Cerebellar cortex (tissue), 1 donor: ENCODE results near the gene ZRANB3.
"Not testable (repeated sequence)": the region's sequence is repeated elsewhere in the genome, so short reads cannot be mapped to it uniquely, and the experiment has no call there.

ENCODE experiments used
- DNase-seq: peaks from one replicate; pipeline ENCODE4 v3.0.0-alpha.2; 2015; ENCODE audit warnings: low spot score

ZRANB3 gene

DNA sequence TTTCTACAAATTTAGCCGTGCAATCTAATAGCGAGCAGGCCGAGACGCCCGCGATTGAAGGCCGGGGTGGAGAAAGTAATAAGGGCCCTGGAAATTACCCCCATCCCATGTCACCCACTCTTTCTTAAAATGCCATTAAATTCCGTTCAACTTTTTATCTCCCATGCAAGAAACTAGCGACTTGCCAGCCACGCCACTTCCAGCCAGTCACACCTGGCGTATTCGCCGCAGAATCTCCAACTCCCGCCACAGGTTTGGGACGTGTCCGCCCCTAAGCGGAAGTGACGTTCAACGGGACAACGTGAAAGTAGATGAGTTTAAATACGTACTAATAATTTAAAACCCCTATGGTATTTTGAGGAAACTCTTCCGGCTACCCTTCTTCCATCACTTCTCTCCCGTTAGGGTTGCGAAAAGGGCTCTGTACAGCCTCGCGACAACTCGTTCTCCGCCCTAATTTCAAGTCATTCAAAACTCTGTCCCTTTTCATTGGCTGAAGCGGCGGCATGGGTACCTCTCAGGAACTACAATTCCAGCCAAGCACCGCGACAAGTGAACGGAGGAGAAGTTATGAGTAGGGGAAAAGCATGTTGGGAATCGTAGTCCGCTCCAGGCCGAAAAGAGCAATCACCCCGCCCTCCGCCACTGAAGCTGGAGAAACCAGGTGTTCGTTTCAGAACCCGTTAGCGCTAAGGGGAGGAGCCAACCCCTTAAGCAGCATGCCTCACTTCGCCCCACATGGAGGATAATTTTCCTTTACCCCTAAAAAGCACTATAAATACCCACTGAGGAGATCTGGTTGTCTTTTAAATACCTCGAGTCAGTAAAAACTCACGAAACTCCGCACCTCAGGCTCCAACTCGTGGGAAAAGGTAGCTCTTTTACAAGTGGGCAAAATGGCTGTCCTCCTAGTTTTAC lies at the start of gene ZRANB3:
Gene ZRANB3 (minus strand): TSS at position 906 of the 918 bp plus-strand sequence.
- DNase-seq, result peak; percentile 100

DNA sequence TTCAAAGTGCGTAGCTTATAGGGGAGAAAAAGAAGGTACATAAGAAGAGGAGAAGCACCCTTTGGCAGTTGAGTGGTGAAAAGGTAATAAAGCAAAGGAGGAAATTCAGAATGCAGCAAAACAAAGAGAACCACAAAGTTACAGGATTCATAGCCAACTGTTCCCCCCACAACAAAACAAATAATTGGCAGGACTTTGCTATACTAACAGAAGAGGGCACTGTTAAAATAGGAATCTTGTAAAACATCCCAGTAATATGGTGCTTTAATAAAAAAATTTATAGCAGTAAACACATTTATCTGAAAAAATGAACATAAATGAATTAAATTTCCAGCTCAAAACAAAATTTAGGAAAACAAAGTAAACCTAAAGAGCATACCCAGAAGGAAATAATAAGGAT lies 42.6 kb upstream of the ZRANB3 start:
- no peak for DNase-seq

DNA sequence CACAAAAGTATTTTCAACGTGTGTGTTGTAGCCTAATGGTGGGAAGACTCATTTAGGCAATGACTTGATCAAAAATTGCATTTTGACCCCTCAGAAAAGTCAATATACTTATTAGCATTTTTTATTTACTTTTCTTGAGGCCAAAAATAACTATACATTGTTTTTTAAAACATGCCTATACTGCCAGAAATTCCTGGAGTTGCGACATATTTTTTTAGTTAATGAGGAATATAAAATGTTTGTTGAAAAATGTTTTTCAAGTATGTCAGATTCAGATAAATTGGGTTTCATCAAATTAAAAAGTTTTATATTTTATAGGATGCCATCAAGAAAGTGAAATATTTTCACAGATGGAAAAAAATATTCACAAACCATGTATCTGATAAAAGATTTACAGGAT lies 39.9 kb upstream of the ZRANB3 start:
- DNase-seq, result no peak

DNA sequence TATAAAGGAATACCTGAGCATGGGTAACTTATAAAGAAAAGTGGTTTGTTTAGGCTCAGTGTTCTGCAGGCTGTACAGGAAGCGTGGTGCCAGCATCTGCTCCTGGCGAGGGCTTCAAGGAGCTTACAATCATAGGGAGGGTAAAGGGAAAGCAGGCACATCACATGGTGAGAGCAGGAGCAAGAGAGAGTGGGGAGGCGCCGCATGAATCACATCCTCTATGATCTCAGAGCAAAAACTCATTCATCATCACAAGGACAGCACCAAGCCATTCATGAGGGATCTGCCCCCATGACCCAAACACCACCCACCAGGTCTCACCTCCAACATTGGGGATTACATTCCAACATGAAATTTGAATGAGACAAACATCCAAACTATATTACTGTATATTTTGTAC lies 32.8 kb upstream of the ZRANB3 start:
- no peak for DNase-seq

DNA sequence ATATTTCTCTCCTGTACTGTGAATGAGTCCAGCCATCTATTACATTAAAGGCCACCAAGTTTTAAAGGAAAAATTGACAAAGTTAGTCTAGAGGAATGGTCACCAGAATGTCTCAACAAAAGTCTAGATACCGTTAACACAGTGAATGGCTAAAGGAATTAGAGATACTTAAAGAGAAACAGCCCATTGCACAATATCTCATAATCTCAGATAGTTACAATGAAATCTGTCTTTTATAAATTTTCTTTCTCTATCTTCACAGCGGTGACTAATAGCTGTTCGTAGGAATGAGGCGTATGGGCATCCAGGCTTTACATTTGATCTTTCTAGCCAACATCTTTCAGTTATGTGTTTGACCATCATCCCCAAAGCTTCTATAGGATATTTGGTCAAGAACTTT lies 30.9 kb upstream of the ZRANB3 start:
- DNase-seq, result no peak

DNA sequence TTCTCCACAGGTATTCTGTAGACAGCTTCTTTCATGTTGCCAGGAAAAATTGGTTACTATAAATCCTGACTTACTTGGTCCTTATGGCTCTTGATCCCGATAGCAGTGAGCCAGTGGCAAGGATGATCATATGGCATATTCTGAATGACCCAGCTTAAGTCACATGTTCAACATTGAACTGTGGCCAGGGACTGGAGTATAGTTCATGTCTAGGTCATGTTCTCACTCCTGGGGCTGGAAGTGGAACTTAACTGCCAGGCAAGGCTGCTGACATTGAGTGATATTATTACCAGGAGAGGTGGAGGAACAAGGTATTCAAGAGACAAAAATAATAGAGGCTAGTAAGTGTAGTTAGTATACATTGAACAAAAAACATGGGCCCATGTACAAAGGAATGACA lies 26.5 kb upstream of the ZRANB3 start:
- DNase-seq, result no peak

DNA sequence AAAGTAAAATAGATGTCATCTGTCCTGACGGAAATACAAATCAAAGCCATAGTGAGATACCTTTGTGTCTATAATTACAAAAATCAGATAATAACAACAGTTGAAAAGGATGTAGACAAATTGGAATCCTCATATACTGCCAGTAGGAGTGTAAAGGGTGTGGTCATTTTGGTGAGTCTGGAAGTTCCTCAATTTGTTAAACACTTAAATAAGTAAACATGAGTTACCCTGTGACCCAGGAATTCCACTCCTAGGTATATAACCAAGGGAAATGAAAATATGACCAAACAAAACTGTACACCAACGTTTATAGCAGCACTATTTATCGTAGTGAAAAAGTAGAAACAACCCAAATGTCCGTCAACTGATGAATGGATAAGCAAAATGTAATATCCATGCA lies 24.3 kb upstream of the ZRANB3 start:
- DNase-seq, result no peak

DNA sequence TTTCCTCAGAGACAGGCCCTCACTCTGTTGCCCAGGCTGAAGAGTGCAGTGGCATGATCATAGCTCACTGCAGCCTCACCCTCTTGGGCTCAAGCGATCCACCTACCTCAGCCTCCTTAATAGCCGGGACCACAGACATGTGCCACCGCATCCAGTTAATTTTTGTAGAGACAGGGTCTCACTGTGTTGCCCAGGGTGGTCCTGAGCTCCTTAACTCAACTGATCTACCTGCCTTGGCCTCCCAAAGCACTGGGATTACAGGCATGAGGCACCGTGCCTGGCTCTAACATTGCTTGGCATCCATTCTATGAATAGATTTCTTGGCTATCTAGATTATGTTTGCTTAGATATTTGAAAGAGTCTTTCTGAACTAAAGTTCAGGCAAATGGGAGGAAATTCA lies 21.9 kb upstream of the ZRANB3 start:
- no peak for DNase-seq

DNA sequence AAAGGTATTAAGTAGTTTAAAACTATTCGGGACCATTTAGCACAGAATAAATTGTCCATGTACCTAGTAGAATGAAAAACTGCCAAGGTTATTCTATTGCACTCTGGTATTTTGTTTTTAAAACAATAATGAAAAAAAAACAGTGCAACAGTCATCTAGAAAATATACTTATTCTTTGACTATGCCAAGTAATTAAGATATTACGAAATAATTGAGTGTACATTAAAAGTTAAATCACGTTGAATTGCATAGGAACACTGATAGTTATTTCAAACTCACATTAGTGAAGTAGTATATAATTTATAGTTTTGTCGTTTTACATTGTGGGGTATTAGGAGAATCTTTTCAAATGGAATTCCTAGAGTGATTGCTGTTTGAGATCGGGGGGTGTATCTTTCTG lies 20.3 kb upstream of the ZRANB3 start:
- no peak for DNase-seq

DNA sequence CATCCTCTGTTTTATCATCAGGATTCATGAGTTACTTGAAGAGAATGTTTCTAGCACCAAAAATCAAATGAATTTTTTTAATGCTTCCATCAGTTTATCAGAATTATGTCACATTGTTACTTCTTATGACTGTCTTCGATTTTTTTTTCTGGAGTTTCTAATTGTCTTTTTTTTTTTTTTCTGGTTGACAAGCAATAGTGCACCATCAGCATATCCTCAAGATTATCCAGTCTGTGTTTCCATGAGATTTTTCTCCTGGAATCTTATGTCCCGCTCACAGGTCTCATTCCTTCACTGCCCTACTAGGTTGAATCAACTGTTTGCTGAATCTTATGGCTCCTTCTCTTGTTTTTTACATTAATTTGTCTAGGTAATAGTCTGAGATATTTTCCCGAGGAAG lies 16.3 kb upstream of the ZRANB3 start:
- DNase-seq, result no peak

DNA sequence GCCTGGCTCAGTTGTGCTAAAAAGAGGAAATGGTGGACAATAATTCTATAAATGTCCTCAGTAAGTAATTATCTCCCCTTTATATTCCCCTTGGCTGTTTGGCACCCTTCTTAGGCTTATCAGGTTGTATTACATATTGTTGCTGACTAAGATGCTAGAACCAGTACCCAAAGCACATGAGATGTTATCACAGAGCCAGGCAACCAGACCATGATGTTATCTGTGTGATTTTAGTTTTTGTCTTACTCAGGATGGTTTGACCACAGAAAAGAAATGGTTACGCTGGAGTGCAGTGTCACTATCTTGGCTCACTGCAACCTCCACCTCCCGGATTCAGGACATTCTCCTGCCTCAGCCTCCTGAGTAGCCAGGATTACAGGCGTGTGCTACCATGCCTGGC lies 15.4 kb upstream of the ZRANB3 start:
- DNase-seq, result no peak

DNA sequence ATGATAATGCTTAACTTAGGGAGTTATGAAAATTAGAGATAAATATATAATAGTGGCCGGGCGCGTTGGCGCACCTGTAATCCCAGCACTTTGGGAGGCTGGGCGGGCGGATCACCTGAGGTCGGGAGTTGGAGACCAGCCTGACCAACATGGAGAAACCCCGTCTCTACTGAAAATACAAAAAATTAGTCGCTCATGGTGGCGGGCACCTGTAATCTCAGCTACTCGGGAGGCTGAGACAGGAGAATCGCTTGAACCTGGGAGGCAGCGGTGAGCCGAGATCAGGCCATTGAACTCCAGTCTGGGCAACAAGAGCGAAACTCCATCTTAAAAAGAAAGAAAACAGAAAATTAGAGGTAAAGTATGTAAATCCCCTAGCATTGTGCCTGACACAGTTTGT lies 2.5 kb upstream of the ZRANB3 start:
- DNase-seq, result not testable (repeated sequence)

DNA sequence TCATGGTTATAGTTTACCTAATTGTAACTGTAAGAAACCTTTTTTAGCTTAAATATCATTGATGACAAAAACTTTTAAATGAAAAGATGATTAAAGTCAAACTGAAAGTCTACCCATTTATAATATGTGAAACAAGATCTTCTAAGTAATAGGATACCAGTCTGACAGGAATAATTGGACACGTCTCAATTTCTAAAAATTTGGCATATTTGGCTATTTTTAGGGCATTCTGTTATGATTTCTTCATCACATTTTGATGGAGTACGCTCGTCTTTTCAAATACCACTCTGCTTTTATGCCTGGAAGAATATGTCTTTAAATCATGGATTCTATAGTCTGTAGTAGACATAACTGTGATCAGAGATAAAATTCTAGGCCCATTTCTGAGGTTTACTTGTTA lies 1.6 kb upstream of the ZRANB3 start:
- no peak for DNase-seq

DNA sequence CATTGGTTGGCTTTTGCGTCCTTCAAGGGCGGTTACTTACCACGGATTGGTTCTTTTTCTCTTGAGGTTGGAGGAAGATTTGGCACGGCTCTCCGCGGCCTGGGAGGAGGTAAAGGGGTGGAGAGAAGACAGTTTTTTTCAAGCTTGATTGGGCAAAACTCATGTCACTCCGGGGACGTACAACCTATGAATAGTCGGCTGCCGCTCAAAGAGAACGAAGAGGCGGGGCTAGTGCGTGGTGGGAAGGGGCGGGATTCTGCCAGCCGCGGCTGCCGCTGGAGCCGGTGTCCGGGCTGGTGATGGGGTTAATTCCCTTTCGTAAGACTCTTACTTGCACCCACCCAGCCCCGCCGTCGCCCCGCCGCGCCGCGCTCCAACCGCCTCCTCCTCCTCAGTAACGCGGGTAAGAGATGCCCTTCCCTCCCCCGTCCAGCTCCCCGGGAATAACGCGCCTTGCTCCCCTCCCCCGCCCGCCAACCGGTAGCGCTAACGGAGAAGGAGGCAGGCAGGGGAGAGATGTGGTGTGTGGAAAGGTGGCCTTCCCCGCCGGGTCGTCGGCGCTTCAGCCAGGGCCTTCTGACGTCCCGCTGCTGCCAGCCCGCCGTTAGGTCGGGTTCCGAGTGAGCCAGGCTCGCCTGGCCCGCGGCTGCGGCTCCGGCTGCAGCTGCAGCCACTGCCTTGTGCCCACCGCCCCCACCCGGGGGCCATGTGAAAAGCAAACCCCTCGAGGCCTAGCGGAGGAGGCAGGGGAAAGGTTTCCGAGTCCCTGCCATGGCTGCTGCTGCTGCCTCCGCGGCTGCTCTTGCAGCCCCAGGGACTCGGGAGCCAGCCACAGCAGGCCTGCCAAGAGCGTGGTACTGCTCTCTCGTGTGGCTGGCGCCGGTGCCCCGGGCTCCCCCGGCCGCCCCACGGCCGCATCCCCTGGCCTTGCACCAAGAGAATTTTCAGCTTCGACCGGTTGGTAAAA lies 496 bp upstream of the ZRANB3 start, which contains the start of gene R3HDM1:
Gene R3HDM1 (plus strand): TSS at position 254 of the 967 bp plus-strand sequence. CDS start 73,362 bp downstream, outside the sequence.
- peak; percentile 100 for DNase-seq

DNA sequence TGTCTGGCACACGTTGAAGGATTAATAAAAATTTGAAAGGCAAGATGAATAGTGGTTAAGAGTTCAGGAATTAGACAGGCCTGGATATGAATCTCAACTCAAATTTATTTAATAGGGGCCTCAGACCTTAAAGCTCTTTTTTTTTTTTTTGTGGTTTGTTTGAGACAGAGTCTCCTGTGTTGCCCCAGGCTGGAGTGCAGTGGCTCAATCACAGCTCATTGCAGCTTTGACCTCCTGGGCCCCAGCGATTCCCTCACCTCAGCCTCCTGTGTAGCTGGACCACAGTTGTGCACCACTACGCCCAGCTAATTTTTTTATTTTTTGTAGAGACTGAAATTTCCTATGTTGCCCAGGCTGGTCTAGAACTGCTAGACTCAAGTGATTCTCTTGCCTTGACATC lies 3.0 kb downstream of the ZRANB3 start:
- no peak for DNase-seq

DNA sequence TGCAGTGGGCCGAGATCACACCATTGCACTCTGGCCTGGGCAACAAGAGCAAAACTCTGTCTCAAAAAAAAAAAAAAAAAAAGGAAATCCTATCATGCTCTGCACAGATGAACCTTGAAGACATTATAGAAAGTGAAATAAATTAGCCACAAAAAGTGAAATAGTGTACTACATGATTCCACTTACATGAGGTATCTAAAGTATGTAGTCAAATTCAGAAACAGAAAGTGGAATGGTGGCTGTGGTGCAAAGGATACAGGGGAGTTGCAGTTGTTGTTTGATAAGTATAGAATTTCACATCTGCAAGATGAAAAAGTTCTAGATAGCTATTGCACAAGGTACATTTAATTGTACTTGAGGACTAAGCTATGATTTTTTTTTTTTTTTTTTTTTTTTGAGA lies 5.2 kb downstream of the ZRANB3 start:
- no peak for DNase-seq

DNA sequence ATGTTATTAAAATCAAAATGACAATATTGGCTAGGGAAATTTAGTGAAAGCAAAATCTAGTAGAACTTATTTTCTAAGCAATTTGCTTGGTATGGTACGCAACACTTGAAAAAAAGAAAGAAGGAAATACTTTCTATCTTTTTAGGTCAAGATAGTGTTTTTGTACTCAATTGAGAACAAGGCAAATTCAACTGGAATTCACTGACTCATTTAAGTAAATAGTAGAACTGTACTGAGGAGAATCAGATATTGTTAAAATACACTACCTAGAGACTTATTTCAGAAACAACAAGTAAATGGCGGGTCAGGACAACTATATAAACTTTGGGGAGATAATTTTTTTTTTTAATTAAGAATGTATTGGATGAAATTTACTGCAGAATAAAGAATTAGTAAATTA lies 18.9 kb downstream of the ZRANB3 start:
- no peak for DNase-seq

DNA sequence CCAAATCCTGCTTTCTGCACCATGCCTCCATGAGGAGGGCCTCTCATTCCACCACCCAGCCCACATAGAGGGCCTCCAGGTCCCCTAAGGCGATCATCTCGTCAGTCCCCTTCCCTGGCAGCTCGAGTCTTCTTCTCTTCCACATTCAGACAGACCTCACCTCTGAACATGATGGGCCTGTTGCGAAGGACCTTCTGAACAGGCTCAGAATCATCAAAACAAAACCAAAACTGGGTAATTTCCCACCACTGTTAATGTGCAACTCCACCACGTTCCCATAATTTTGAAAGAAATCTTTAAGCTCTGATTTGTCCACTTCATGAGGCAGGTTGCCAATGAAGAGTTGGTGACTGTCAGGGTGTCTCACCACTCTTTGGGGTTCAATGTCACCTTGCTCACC lies 20.4 kb downstream of the ZRANB3 start:
- no peak for DNase-seq

DNA sequence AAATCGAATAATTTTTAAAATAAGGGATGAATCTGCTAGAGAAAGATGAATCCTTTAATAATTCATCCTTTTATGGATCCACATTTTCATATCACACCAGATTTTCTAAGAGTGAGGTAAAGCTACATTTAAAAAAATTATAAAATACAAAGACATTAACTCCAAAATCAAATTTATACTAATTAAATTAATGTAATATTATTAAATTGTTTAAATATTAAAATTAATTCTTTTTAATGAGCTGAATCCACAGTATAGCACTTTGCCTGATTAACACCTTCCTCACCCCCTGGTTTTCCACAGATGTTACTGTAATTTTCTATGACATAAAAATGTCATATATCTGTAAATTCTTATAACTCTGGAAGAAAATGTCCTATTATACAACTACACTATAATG lies 26.2 kb downstream of the ZRANB3 start:
- no peak for DNase-seq

DNA sequence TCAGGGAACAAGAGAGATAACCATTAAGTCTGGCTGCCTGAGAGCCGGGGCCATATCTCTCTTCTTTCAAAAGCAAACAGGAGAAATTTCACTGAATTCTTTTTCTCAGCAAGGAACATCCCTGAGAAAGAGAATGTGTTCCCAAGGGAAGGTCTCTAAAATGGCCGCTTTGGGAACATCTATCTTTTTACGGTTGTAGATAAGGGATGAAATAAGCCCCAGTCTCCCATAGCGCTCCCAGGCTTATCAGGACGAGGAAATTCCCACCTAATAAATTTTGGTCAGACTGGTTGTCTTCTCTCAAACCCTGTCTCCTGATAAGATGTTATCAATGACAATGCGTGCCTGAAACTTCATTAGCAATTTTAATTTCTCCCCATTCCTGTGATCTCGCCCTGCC lies 32.4 kb downstream of the ZRANB3 start:
- DNase-seq, result not testable (repeated sequence)

DNA sequence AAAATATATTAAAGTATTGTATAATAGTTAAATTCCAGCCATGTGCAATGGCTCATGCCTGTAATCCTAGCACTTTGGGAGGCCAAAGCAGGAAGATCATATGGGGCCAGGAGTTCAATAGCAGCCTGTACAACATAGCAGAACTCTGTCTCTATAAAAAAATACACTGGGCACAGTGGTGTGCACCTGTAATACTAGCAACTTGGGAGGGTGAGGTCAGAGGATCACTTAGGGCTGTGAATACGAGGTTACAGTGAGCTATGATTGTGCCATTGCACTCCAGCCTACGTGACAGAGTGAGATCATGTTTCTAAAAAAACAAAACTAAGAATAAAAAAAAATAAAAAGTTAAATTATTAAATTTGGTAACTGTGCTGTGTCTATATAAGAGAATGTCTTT lies 36.1 kb downstream of the ZRANB3 start:
- no peak for DNase-seq

DNA sequence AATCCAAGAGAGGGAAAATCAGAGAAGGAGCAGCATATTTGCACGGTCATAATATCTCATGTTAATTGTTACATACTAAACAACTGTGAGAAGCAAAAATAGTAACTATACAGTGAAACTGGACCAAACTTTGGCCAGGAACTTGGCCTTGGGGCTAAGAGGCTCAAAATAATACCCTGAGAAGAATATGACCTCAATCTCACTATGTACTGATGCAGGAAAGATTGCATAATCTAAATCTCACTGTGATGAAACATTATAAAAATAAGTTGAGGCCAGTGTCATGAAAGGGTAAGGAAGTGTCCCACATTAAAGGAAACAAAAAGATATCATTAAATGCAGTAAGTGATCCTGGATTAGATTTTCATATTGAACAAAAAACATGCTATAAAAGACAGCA lies 36.5 kb downstream of the ZRANB3 start:
- no peak for DNase-seq

DNA sequence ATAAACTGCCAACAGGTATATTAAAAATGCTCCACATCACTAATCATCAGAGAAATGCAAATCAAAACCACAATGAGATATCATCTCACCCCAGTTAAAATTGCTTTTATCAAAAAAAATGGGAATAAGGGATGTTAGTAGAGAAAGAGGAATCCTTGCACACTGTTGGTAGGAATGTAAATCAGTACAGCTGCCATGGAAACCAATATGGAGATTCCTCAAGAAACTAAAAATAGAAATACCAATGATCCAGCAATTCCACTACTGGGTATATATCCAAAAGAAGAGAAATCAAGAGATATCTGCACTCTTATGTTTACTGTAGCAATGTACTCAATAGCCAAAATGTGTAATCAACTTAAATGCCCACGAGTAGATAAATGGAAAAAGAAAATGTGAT lies 40.6 kb downstream of the ZRANB3 start:
- DNase-seq, result no peak
